HG02885 (cell line): Measurements from ENCODE around the gene TM4SF4.

Source experiments
- ATAC-seq: cut with Tn5 transposase; IDR thresholded peaks from one replicate; pipeline ENCODE4 v1.9.1; 2021; ENCODE audit warnings: mild to moderate bottlenecking; ENCODE audit not compliant: unreplicated experiment, poor library complexity

TM4SF4 gene

GRCh38 chr3:149541091-149541491, 66.6 kb downstream of the TM4SF4 start:
- ATAC-seq = no peak

- ATAC-seq = no peak
Observed at GRCh38 chr3:149542375-149543312, 68.1 kb downstream of the TM4SF4 start.

GRCh38 chr3:149545049-149545448, 70.6 kb downstream of the TM4SF4 start:
- no peak for ATAC-seq

GRCh38 chr3:149547413-149547812, 72.9 kb downstream of the TM4SF4 start:
- no peak for ATAC-seq

- ATAC-seq = no peak
Observed at GRCh38 chr3:149547954-149548668, 73.6 kb downstream of the TM4SF4 start.

- ATAC-seq = no peak
Observed at GRCh38 chr3:149548669-149549065, 74.2 kb downstream of the TM4SF4 start.

GRCh38 chr3:149551500-149551899, 77.0 kb downstream of the TM4SF4 start:
- ATAC-seq = no peak

- ATAC-seq = no peak
Observed at GRCh38 chr3:149552700-149553099, 78.2 kb downstream of the TM4SF4 start.
